22Rv1 (cell line): ENCODE results near the gene ACAP2.

ENCODE experiments used
- H3K27ac ChIP-seq: fragments of 450-650 bp; 2 replicates; pipeline ENCODE4 v1.5.1; 2017
- ZFX ChIP-seq: fragments of 450-650 bp; IDR thresholded peaks from 2 replicates; pipeline ENCODE4 v1.6.1; 2017; ENCODE audit warnings: antibody characterized with exemption, borderline replicate concordance
- TF ChIP-seq, protein P1 (sequence below): fragments of 450-650 bp; IDR thresholded peaks from 2 replicates; pipeline ENCODE4 v1.5.1; 2017; ENCODE audit warnings: mild to moderate bottlenecking

The ACAP2 gene

DNA sequence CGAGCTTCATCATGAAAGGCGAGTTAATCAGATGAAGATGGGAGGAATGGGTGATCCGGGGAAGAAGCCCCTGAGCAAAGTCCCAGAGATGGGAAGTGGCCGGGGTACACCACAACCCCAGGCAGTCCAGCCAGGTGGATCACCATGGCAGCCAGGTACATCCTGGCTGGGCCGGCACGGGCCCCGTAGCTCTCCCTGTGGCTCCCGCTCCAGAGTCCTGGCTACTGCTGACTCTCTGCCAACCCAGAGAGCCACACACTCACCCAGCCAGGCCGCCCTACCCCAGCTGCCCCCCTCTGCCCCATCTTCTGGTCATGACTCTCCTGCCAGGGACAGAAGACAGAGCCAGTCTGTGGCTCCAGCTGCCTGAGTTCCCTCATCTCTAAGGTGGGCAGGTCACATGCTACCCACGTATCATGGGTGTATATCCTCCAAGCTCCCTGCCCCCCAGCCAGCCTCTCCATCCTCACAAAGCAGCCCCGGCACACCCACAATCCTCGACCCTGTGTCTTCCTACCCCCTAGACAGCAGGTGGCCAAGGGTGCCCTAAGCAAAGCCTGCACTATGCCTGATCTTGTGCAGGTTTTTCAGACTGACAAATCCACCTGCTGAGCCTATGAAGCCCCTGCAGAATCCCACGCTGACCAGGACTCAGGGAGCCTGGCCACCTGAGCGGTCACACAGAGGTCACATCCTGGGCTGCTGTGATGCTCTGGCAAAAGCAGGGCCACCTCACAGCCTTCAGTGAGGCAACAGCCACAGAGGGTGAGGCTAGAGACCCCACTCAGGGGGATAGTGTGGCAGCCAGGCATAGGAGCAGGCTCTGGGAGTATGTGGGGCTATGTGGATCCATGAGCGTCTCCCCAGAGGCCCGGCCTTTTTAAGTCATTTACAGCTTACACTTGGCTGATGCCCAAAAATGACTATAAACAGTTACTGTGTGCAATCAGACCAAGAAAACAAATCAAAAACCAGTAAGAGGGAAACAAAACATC, 185.1 kb downstream of the ACAP2 start:
- TF ChIP-seq, protein P1, sequence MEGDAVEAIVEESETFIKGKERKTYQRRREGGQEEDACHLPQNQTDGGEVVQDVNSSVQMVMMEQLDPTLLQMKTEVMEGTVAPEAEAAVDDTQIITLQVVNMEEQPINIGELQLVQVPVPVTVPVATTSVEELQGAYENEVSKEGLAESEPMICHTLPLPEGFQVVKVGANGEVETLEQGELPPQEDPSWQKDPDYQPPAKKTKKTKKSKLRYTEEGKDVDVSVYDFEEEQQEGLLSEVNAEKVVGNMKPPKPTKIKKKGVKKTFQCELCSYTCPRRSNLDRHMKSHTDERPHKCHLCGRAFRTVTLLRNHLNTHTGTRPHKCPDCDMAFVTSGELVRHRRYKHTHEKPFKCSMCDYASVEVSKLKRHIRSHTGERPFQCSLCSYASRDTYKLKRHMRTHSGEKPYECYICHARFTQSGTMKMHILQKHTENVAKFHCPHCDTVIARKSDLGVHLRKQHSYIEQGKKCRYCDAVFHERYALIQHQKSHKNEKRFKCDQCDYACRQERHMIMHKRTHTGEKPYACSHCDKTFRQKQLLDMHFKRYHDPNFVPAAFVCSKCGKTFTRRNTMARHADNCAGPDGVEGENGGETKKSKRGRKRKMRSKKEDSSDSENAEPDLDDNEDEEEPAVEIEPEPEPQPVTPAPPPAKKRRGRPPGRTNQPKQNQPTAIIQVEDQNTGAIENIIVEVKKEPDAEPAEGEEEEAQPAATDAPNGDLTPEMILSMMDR: no peak
- no peak for TF ChIP-seq ZFX
- no peak overlapping the region for H3K27ac ChIP-seq

- TF ChIP-seq, protein P1: no peak
- no peak for TF ChIP-seq ZFX
- H3K27ac ChIP-seq: no peak overlapping the region
Observed at GRCh38 chr3:195256639-195257453, 186.0 kb downstream of the ACAP2 start.

DNA sequence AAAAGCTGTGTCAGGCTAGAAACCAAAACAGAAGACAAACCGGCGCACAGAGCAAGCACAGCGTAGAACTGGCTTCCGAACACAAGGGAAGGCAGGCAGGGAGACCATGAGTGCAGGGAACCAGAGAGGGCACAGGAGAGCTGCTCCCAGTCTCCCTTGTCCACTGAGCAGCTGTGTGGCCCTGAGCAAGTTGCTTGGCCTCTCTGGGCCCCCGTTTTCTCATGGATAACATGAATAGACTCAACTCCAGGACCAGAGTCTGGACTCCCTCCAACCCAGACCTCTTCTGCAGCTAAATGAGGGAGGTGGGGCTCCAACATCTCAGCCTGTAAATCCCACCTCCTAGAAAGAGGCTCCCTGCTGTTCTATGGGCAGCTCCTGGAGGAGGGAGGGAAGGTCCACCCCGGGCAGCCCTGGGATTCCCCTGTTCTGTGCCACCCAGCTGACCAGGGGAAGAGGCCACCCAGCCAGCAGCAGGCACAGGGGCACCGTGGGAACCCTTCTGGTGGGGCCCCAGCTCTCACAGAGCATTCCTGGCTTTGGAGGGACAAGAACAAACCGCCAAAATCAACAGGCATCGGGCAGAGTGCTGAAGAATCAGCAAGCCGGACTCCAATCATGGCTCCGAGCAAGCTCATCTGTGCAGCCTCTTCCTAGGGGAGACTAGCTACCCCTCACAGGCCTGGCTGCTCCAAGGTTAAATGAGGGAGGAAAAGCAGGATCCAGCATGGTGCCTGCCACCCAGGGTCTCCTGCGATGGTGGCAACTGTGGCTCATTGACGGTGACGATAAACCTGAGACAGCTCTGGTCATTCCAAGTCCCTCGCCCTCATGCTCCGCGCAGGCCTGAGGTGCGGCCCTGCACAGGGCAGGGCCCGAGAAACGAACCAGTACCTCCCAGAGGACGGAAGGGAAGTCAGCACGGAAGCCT, 187.0 kb downstream of the ACAP2 start:
- H3K27ac ChIP-seq: no peak overlapping the region
- no peak for TF ChIP-seq ZFX

- TF ChIP-seq, protein P1: no peak
- TF ChIP-seq ZFX: no peak
- H3K27ac ChIP-seq: no peak overlapping the region
Observed at GRCh38 chr3:195255176-195255500, 187.7 kb downstream of the ACAP2 start.

DNA sequence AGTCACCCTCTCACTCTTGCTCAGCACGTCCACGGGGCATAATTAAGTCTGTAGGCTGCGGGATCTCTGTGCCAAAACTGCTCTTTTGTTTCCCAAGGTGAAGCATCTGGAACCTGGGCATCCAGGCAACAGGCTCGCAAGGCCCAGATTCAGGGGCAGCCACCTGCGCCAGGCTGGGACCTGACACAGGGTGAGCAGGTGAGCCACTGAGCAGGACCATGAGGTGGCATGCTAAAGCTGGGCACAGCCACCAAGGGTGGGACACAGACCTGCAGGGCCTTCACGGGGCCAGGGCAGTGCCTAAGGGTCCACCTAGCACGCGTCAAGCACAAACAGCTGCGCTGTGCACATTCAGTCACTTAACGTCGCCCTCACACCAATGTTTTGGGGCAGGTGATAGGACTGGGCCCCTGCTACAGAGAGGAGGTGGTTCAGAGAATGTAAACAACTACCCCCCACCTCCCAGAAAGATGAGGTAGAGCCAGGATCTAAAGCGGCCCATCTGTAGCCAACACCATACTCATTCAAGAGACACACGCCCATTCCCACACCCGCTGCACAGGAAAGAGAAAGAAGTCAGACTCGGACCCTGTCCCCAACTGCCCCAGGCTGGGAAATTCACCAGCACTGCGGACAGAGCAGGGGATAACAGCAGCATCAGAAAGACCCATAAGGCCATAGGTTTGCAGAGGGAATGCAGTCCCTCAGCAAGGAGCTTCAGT, 188.2 kb downstream of the ACAP2 start:
- TF ChIP-seq, protein P1: no peak
- TF ChIP-seq ZFX: no peak
- H3K27ac ChIP-seq: no peak overlapping the region

DNA sequence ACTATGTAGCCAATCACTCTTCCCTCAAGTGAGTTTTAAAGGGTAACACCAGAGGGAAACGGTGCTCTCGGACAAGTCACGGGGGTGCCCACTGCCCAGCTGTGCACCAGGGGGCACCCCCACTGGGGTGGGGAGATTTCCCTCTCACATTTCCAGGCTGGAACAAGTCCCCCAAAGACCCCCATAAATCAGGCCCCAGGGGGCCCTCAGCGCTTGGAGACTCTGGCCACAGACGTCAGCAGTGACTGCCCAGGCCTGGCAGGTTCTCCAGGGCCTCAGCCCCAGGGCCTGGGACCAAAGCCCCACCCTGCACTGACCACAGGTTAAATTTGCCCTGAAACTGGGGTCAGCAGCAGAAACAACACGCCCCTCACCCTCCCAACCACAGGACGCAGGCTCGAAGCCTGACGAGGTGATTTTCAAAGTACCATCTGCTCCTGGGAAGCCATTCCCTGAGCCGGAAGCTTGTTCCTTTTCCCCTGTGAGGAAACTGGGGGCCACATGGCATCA, 188.8 kb downstream of the ACAP2 start:
- H3K27ac ChIP-seq: no peak overlapping the region
- TF ChIP-seq, protein P1: no peak
- no peak for TF ChIP-seq ZFX
